H1 (cell line): ENCODE results near the gene CSF2. TPM values are rescaled to one million over a fixed set of nuclear protein-coding genes. Genes with fewer than 3 reads are reported as not detected.

Experiments used
- BRCA1 ChIP-seq: IDR thresholded peaks from 2 replicates; pipeline ENCODE4 v1.6.1; 2012; ENCODE audit warnings: low read depth, low read length, improper control_type of control experiment
- EP300 ChIP-seq, 2 experiments: IDR thresholded peaks; 1 replicate in 1 of 2; 2 replicates in 1 of 2; pipeline ENCODE4 v1.6.1; 2011 to 2012; ENCODE audit warnings: low read depth in 2 of 2, low read length in 2 of 2, mild to moderate bottlenecking in 2 of 2, borderline replicate concordance in 1 of 2, inconsistent platforms in 1 of 2, moderate library complexity in 1 of 2
- EZH2 ChIP-seq: fragments of 200-600 bp; sonication (generic); IDR thresholded peaks from 2 replicates; pipeline ENCODE4 v1.7.1; 2012; ENCODE audit warnings: low read depth, mild to moderate bottlenecking, moderate library complexity, low read length, inconsistent platforms; ENCODE audit not compliant: severe bottlenecking
- FOSL1 ChIP-seq: IDR thresholded peaks from 2 replicates; pipeline ENCODE4 v1.6.1; 2011; ENCODE audit warnings: mild to moderate bottlenecking, low read depth, low read length, moderate library complexity; ENCODE audit not compliant: insufficient read depth
- HDAC2 ChIP-seq, 2 experiments: fragments of 300-600 bp in 1 of 2; sonication (generic) in 1 of 2; IDR thresholded peaks; 2 replicates each; pipeline ENCODE4 v1.6.1; 2011 to 2012; ENCODE audit warnings: low read depth in 2 of 2, low read length in 2 of 2, mild to moderate bottlenecking in 2 of 2, moderate library complexity in 2 of 2, borderline replicate concordance in 1 of 2, inconsistent platforms in 1 of 2
- POLR2A ChIP-seq, 2 experiments: IDR thresholded peaks; 1 replicate in 1 of 2; 2 replicates in 1 of 2; pipeline ENCODE4 v1.6.1; 2011; ENCODE audit warnings: low read depth in 2 of 2, low read length in 2 of 2, mild to moderate bottlenecking in 2 of 2; ENCODE audit errors: control extremely low read depth in 1 of 2
- RXRA ChIP-seq: IDR thresholded peaks from 2 replicates; pipeline ENCODE4 v1.6.1; 2011; ENCODE audit warnings: low read depth, mild to moderate bottlenecking, low read length, moderate library complexity; ENCODE audit not compliant: insufficient read depth
- SIN3A ChIP-seq, 2 experiments: IDR thresholded peaks in 1 of 2; conservative IDR thresholded peaks in 1 of 2; 2 replicates each; pipeline ENCODE4 v1.6.1; 2011 to 2012; ENCODE audit warnings: low read length in 2 of 2, improper control_type of control experiment in 1 of 2, low read depth in 1 of 2, mild to moderate bottlenecking in 1 of 2
- polyA plus RNA-seq, 7 experiments: library from polyadenylated mRNA; depleted of rRNA in 3 of 7; stranded (reverse) in 5 of 7; unstranded in 2 of 7; fragments of >200 nt in 5 of 7; fragments of 200-250 nt in 2 of 7; gene quantifications; 1 replicate in 5 of 7; 2 replicates in 1 of 7; 4 replicates in 1 of 7; pipeline versions ENCODE4 v1.2.1 to v1.2.3, GENCODE V29; 2011 to 2013; ENCODE audit warnings: missing spikeins in 2 of 7, mixed read lengths in 2 of 7
- total RNA-seq: library from RNA; stranded (reverse); fragmentation: NEBNext Ultra II Directional; extraction: Animal tissue kit (Norgen Biotek cat#: 25700); gene quantifications from 2 replicates; pipeline ENCODE4 v1.2.1, GENCODE V29; 2021

The CSF2 gene
- total and polyA plus RNA-seq, 2 of the 8 experiments (the other 6 are each of a cell fraction or from before 2014, with no cell fraction given): not detected

- TF ChIP-seq RXRA: no peak
- TF ChIP-seq POLR2A (IDR thresholded peaks at IDR 0.05; ENCODE audit: control extremely low read depth in 1 of 2, low read depth in 2 of 2, low read length in 2 of 2): no peak
- TF ChIP-seq SIN3A (conservative IDR thresholded peaks at IDR 0.05 in 1 of 2, IDR thresholded peaks at IDR 0.05 in 1 of 2; ENCODE audit: low read depth in 1 of 2, low read length in 2 of 2): no peak
- TF ChIP-seq EZH2: no peak
- TF ChIP-seq HDAC2 (IDR thresholded peaks at IDR 0.05; ENCODE audit: borderline replicate concordance in 1 of 2, low read depth in 2 of 2, low read length in 2 of 2): no peak
- TF ChIP-seq EP300 (IDR thresholded peaks at IDR 0.05; ENCODE audit: borderline replicate concordance in 1 of 2, low read depth in 2 of 2, low read length in 2 of 2): no peak
- no peak for TF ChIP-seq FOSL1
- no peak for TF ChIP-seq BRCA1
Measured at GRCh38 chr5:132054697-132055440, 18.7 kb upstream of the CSF2 start (continued).
